Stimulated activated CD8-positive, alpha-beta memory T cell treated with anti-CD3 and anti-CD28 coated beads, Interleukin-2, amount 100 ng/mL, for 1 hour (primary cell): ENCODE measurements around the gene PPP1R1B.
A peak's percentile ranks its signal among the peaks of the same experiment; 100 is the strongest.

Source experiments
- DNase-seq, 2 donors: peaks; one replicate each; pipeline ENCODE4 v3.0.0-alpha.2; 2020; ENCODE audit warnings: low read depth in 2 of 2

PPP1R1B gene

GRCh38 chr17:39632153-39632941 lies 5.6 kb downstream of the PPP1R1B start:
- DNase-seq: no peak

GRCh38 chr17:39633570-39634183 lies 6.9 kb downstream of the PPP1R1B start:
- no peak for DNase-seq

GRCh38 chr17:39634384-39634871 lies 7.7 kb downstream of the PPP1R1B start:
- no peak for DNase-seq

- no peak for DNase-seq
Measured at GRCh38 chr17:39635614-39636176, 8.9 kb downstream of the PPP1R1B start.

- no peak for DNase-seq
Measured at GRCh38 chr17:39636587-39636926, 9.8 kb downstream of the PPP1R1B start.

- peak; percentile 75 to 83 for DNase-seq
Measured at GRCh38 chr17:39636927-39637736, 10.4 kb downstream of the PPP1R1B start, which contains the start of gene STARD3. Gene STARD3, plus strand, starts transcription at chr17:39637144. Its CDS starts 16,388 bp downstream, at chr17:39653532.

- DNase-seq: no peak
Measured at GRCh38 chr17:39638317-39638716, 11.6 kb downstream of the PPP1R1B start.

- DNase-seq: no peak
Measured at GRCh38 chr17:39639043-39639442, 12.3 kb downstream of the PPP1R1B start.

- no peak for DNase-seq
Measured at GRCh38 chr17:39639566-39640458, 13.1 kb downstream of the PPP1R1B start.

GRCh38 chr17:39640591-39641031 lies 13.9 kb downstream of the PPP1R1B start:
- no peak for DNase-seq

- DNase-seq: no peak
Measured at GRCh38 chr17:39641097-39641496, 14.3 kb downstream of the PPP1R1B start.

- DNase-seq: no peak
Measured at GRCh38 chr17:39641883-39642282, 15.1 kb downstream of the PPP1R1B start.

- no peak for DNase-seq
Measured at GRCh38 chr17:39642291-39643074, 15.7 kb downstream of the PPP1R1B start.

GRCh38 chr17:39643271-39643670 lies 16.5 kb downstream of the PPP1R1B start:
- DNase-seq: no peak

- DNase-seq: no peak
Measured at GRCh38 chr17:39647256-39647655, 20.5 kb downstream of the PPP1R1B start.

- no peak for DNase-seq
Measured at GRCh38 chr17:39648616-39649366, 22.0 kb downstream of the PPP1R1B start.

GRCh38 chr17:39650121-39650579 lies 23.4 kb downstream of the PPP1R1B start:
- no peak for DNase-seq

GRCh38 chr17:39651923-39652586 lies 25.3 kb downstream of the PPP1R1B start:
- DNase-seq: no peak
